Neural cell (in vitro differentiated cells): ENCODE measurements around the gene PRKAG2.

Experiments
- CTCF ChIP-seq: fragments of 450-650 bp; IDR thresholded peaks from 2 replicates; pipeline ENCODE4 v1.5.1; 2014; ENCODE audit warnings: antibody characterized with exemption, mild to moderate bottlenecking, moderate library complexity; ENCODE audit not compliant: poor library complexity, severe bottlenecking
- EP300 ChIP-seq: fragments of 450-650 bp; conservative IDR thresholded peaks from 2 replicates; pipeline ENCODE4 v1.6.1; 2014; ENCODE audit warnings: antibody characterized with exemption, mild to moderate bottlenecking, moderate library complexity; ENCODE audit not compliant: poor library complexity, severe bottlenecking
- POLR2AphosphoS5 ChIP-seq: IDR thresholded peaks from 2 replicates; pipeline ENCODE4 v1.6.1; 2012
- RAD21 ChIP-seq: fragments of 450-650 bp; conservative IDR thresholded peaks from 2 replicates; pipeline ENCODE4 v1.6.1; 2014; ENCODE audit warnings: antibody characterized with exemption, mild to moderate bottlenecking, moderate library complexity
- REST ChIP-seq: IDR thresholded peaks from 2 replicates; pipeline ENCODE4 v1.6.1; 2012; ENCODE audit warnings: borderline replicate concordance

- TF ChIP-seq RAD21 = no peak
- no peak for TF ChIP-seq CTCF
- TF ChIP-seq REST = no peak
- TF ChIP-seq POLR2AphosphoS5 = no peak
- TF ChIP-seq EP300 = no peak
These were observed 261.9 kb downstream of the PRKAG2 start for GRCh38 chr7:151615058-151615457.
